ENCODE results near the gene UBR1. TPM values are rescaled to one million over a fixed set of nuclear protein-coding genes. Genes with fewer than 3 reads are reported as not detected.

UBR1 gene
- total RNA-seq, 4 donors from 2014 or later: 23.8 to 56.9 (median 34.0) TPM

DNA sequence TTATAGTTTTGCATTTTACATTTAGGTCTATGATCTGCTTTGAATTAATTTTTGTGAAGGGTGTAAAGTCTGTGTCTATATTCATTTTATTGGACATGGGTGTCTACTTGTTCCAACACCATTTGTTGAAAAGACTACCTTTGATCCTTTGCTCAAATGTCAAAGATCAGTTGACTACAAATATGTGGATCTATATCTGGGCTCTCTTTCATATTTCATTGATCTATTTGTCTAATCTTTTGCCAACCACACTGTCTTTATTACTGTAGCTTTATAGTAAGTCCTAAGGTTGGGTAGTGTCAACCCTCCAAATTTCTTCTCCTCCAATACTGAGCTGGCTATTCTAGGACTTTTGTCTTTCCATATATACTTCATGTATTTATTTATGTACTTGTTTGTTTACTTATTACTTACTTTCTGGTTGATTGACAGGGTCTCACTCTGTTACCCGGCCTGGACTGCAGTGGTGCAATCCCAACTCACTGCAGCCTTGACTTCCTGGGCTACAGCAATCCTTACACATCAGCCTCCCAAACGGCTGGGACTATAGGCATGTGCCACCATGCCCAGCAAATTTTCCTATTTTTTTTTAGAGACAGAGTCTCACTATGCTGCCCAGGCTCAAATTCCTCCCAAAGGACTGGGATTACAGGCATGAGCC, 131.5 kb downstream of the UBR1 start:
- H3K36me3 ChIP-seq: peaks cover 0 to 88% (median 6%) of the 10 kb centered on the region in 3 donors
- no peaks in the 10 kb centered on the region for H3K4me1 ChIP-seq

DNA sequence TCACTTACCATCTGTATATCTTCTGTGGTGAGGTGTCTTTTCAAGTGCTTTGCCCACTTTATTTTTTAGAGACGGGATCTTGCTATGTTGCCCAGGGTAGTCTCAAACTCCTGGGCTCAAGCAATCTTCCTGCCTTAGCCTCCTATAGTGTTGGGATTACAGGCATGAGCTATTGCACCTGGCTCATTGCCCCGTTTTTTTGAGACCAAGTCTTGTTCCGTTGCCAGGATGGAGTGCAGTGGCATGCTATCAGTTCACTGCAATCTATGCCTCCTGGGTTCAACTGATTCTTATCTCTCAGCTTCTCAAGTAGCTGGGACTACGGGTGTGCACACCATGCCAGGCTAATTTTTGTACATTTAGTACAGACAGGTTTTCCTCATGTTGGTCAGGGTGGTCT, 132.7 kb downstream of the UBR1 start:
- no peak for DNase-seq
- Histone ChIP-seq H3K4me1 (no peaks in the 10 kb centered on the region), H3K27ac (no peak overlapping the region), H3K9me3 (no peaks in the 10 kb centered on the region), H3K4me3 (no peak overlapping the region), H3K36me3 (peaks cover 0 to 94% (median 6%) of the 10 kb centered on the region in 3 donors), H3K27me3 (no peaks in the 10 kb centered on the region)
- no peak for TF ChIP-seq POLR2A (IDR thresholded peaks at IDR 0.05)
- TF ChIP-seq, protein P1, sequence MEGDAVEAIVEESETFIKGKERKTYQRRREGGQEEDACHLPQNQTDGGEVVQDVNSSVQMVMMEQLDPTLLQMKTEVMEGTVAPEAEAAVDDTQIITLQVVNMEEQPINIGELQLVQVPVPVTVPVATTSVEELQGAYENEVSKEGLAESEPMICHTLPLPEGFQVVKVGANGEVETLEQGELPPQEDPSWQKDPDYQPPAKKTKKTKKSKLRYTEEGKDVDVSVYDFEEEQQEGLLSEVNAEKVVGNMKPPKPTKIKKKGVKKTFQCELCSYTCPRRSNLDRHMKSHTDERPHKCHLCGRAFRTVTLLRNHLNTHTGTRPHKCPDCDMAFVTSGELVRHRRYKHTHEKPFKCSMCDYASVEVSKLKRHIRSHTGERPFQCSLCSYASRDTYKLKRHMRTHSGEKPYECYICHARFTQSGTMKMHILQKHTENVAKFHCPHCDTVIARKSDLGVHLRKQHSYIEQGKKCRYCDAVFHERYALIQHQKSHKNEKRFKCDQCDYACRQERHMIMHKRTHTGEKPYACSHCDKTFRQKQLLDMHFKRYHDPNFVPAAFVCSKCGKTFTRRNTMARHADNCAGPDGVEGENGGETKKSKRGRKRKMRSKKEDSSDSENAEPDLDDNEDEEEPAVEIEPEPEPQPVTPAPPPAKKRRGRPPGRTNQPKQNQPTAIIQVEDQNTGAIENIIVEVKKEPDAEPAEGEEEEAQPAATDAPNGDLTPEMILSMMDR (IDR thresholded peaks at IDR 0.05): no peak

More for the DNA sequence above, 131.5 kb downstream of the UBR1 start:
- Histone ChIP-seq H3K9me3 (no peaks in the 10 kb centered on the region), H3K27ac (no peak overlapping the region), H3K27me3 (no peaks in the 10 kb centered on the region), H3K4me3 (no peak overlapping the region)
- no peak for DNase-seq
- no peak for TF ChIP-seq POLR2A (IDR thresholded peaks at IDR 0.05)
- TF ChIP-seq, protein P1 (IDR thresholded peaks at IDR 0.05): no peak

DNA sequence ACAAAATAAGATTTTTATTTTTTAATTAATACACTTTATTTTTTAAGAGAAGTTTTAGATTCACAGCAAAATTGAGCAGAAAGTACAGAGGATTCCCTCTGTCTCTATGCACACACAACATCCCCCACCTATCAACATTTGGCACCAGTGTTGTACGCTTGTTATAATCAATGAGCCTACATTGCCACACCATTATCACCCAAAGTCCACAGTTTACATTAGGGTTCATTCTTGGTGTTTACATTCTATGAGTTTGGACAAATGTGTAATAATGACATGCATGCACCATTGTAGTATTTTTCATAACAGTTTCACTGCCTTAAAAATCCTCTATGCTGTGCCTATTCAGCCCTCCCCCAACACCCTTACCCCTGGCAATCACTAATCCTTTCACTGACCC, 134.0 kb downstream of the UBR1 start:
- Histone ChIP-seq H3K9me3 (no peaks in the 10 kb centered on the region), H3K27me3 (no peaks in the 10 kb centered on the region), H3K4me1 (no peaks in the 10 kb centered on the region), H3K27ac (no peak overlapping the region), H3K4me3 (no peak overlapping the region), H3K36me3 (peaks cover 0 to 84% (median 6%) of the 10 kb centered on the region in 3 donors)
- TF ChIP-seq, protein P1 (IDR thresholded peaks at IDR 0.05): no peak
- no peak for TF ChIP-seq POLR2A (IDR thresholded peaks at IDR 0.05)
- no peak for DNase-seq

DNA sequence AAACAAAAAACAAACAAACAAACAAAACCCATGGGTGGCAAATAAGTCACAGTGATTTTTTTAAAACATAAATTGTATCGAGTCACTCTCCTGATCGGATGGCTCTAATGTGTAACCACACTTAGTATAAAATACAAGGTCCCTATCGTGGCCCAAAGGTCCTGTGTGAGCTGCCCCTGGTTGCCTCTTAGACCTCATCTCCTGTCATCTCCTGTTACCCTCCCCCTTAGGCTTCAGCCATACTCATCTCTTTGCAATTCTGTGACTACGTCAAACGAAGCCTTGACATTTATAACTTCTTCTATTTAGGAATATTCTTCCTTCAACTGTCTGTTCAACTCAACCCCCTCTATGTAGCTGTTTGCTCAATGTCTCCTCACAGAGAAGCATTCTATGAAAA, 141.4 kb downstream of the UBR1 start:
- DNase-seq: no peak
- no peaks in the 10 kb centered on the region for H3K4me1 ChIP-seq
- peaks cover 0 to 78% (median 0%) of the 10 kb centered on the region in 3 donors for H3K36me3 ChIP-seq
- TF ChIP-seq, protein P1 (IDR thresholded peaks at IDR 0.05): no peak
- no peak for TF ChIP-seq POLR2A (IDR thresholded peaks at IDR 0.05)
- no peak overlapping the region for H3K27ac ChIP-seq
- no peaks in the 10 kb centered on the region for H3K27me3 ChIP-seq
- no peaks in the 10 kb centered on the region for H3K9me3 ChIP-seq
- H3K4me3 ChIP-seq: no peak overlapping the region

DNA sequence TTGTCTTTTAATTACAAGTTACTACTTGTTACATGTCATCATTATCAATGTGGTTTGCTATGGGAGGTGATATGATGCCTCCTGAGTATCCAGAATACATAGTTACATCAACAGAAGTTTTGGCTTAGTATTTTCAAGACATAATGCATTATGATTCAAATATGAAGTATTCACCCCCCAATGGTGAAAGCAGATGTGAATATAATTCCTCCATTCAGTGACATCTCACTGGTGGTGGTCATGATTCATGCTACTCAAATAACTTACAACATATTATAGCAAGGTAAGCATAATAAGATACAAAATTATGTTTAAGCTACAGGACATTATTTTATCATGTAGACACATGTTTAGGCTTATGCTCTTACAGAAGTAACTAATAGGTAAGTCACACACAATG, 150.3 kb downstream of the UBR1 start:
- Histone ChIP-seq H3K27ac (no peak overlapping the region), H3K4me1 (no peaks in the 10 kb centered on the region), H3K27me3 (no peaks in the 10 kb centered on the region), H3K4me3 (no peak overlapping the region), H3K36me3 (peaks cover 0 to 85% (median 0%) of the 10 kb centered on the region in 3 donors), H3K9me3 (no peaks in the 10 kb centered on the region)
- TF ChIP-seq POLR2A (IDR thresholded peaks at IDR 0.05): no peak
- TF ChIP-seq, protein P1 (IDR thresholded peaks at IDR 0.05): no peak
- no peak for DNase-seq

All from Peyer's patch (tissue), 4 donors.